HepG2 (cell line): ENCODE measurements around the gene TGFBI. TPM values are rescaled to one million over a fixed set of nuclear protein-coding genes. Genes with fewer than 3 reads are reported as not detected.
A peak's percentile ranks its signal among the peaks of the same experiment; 100 is the strongest.

ENCODE experiments used
- BHLHE40 ChIP-seq: IDR thresholded peaks from 2 replicates; pipeline ENCODE4 v1.6.1; 2011; ENCODE audit warnings: low read length, improper control_type of control experiment
- ETV5 ChIP-seq: IDR thresholded peaks from 2 replicates; pipeline ENCODE4 v1.6.1; 2018; ENCODE audit warnings: missing biosample characterization, missing genetic modification reagents, inconsistent platforms, borderline replicate concordance
- JUNB ChIP-seq: sonication (generic); formaldehyde crosslinking; IDR thresholded peaks from 2 replicates; pipeline ENCODE4 v1.8.0; 2022; ENCODE audit warnings: missing genetic modification reagents, mild to moderate bottlenecking, borderline replicate concordance
- KDM1A ChIP-seq: IDR thresholded peaks from 2 replicates; pipeline ENCODE4 v1.6.1; 2016; ENCODE audit warnings: missing compliant biosample characterization
- MBD4 ChIP-seq: IDR thresholded peaks from 2 replicates; pipeline ENCODE4 v1.6.1; 2012; ENCODE audit warnings: low read length, inconsistent platforms, borderline replicate concordance
- NPAS2 ChIP-seq: sonication (generic); formaldehyde crosslinking; IDR thresholded peaks from 2 replicates; pipeline ENCODE4 v1.8.0; 2022; ENCODE audit warnings: mild to moderate bottlenecking, missing genetic modification reagents, borderline replicate concordance
- PAX8 ChIP-seq: sonication (generic); formaldehyde crosslinking; IDR thresholded peaks from 2 replicates; pipeline ENCODE4 v1.8.0; 2022; ENCODE audit warnings: mild to moderate bottlenecking, missing genetic modification reagents, borderline replicate concordance
- PRPF4 ChIP-seq: fragments of 200-400 bp; formaldehyde crosslinking; IDR thresholded peaks from 2 replicates; pipeline ENCODE4 v1.6.1; 2016; ENCODE audit warnings: low read length, low read depth; ENCODE audit not compliant: poor library complexity, severe bottlenecking
- SMAD9 ChIP-seq: sonication (generic); formaldehyde crosslinking; IDR thresholded peaks from 2 replicates; pipeline ENCODE4 v1.5.1; 2020; ENCODE audit warnings: mild to moderate bottlenecking, missing genetic modification reagents
- SNAPC4 ChIP-seq: sonication (generic); formaldehyde crosslinking; IDR thresholded peaks from 2 replicates; pipeline ENCODE4 v1.4.0; 2020; ENCODE audit warnings: mild to moderate bottlenecking, missing genetic modification reagents
- STAG1 ChIP-seq: sonication (generic); formaldehyde crosslinking; IDR thresholded peaks from 2 replicates; pipeline ENCODE4 v1.4.0; 2020; ENCODE audit warnings: missing genetic modification reagents
- TRIM24 ChIP-seq: sonication (generic); formaldehyde crosslinking; IDR thresholded peaks from 2 replicates; pipeline ENCODE4 v1.8.0; 2022; ENCODE audit warnings: mild to moderate bottlenecking, missing genetic modification reagents
- ZBTB1 ChIP-seq: sonication (generic); formaldehyde crosslinking; IDR thresholded peaks from 2 replicates; pipeline ENCODE4 v1.4.0; 2020; ENCODE audit warnings: missing genetic modification reagents, borderline replicate concordance
- ZNF33A ChIP-seq: sonication (generic); formaldehyde crosslinking; IDR thresholded peaks from 2 replicates; pipeline ENCODE4 v1.5.1; 2020; ENCODE audit warnings: missing genetic modification reagents, mild to moderate bottlenecking, moderate library complexity, borderline replicate concordance
- ZNF550 ChIP-seq: sonication (generic); formaldehyde crosslinking; IDR thresholded peaks from 2 replicates; pipeline ENCODE4 v1.4.0; 2020; ENCODE audit warnings: mild to moderate bottlenecking, missing genetic modification reagents, borderline replicate concordance
- ZNF709 ChIP-seq: sonication (generic); formaldehyde crosslinking; IDR thresholded peaks from 2 replicates; pipeline ENCODE4 v1.5.0; 2020; ENCODE audit warnings: mild to moderate bottlenecking, missing genetic modification reagents
- polyA plus RNA-seq, 8 experiments: library from polyadenylated mRNA; depleted of rRNA in 3 of 8; stranded (reverse) in 7 of 8; unstranded in 1 of 8; fragments of >200 nt; fragmentation: Illumina TruSeq in 4 of 8; extraction: Trizol in 4 of 8; gene quantifications; 2 replicates each; pipeline versions ENCODE4 v1.2.1 to v1.2.3, GENCODE V29; 2011 to 2016; ENCODE audit warnings: low read depth in 4 of 8, missing spikeins in 1 of 8, mixed read lengths in 1 of 8; ENCODE audit not compliant: insufficient read depth in 1 of 8
- total RNA-seq, 5 experiments: library from RNA; depleted of rRNA; stranded (reverse); fragments of >200 nt; fragmentation: Illumina TruSeq; extraction: Trizol; gene quantifications; 2 replicates each; pipeline ENCODE4 v1.2.3, GENCODE V29; 2016; ENCODE audit warnings: low read depth in 1 of 5
- TF ChIP-seq, protein P1 (sequence below): sonication (generic); formaldehyde crosslinking; IDR thresholded peaks from 2 replicates; pipeline ENCODE4 v1.8.0; 2022; ENCODE audit warnings: missing genetic modification reagents, mild to moderate bottlenecking, inconsistent platforms, borderline replicate concordance
- TF ChIP-seq, protein P2 (sequence below): sonication (generic); formaldehyde crosslinking; IDR thresholded peaks from 2 replicates; pipeline ENCODE4 v1.8.0; 2022; ENCODE audit warnings: missing genetic modification reagents, mild to moderate bottlenecking, moderate library complexity, borderline replicate concordance

Gene TGFBI
- total and polyA plus RNA-seq, 2 of the 13 experiments (the other 11 are each of a cell fraction or from before 2014, with no cell fraction given) = 275 to 457 TPM

GRCh38 chr5:136058039-136058971, 29.5 kb downstream of the TGFBI start (continued):
- TF ChIP-seq SNAPC4 (CRISPR knock-in tag) (peak; percentile 26; the same call in 1 of the 2 replicates), KDM1A (CRISPR knock-in tag) (peak; percentile 35; the same call in 1 of the 2 replicates), PAX8 (CRISPR knock-in tag) (no peak), TRIM24 (CRISPR knock-in tag) (no peak), ETV5 (CRISPR knock-in tag) (peak; percentile 94), NPAS2 (CRISPR knock-in tag) (no peak), MBD4 (peak; percentile 20; the same call in 1 of the 2 replicates), ZBTB1 (CRISPR knock-in tag) (no peak), ZNF550 (no peak), SMAD9 (CRISPR knock-in tag) (no peak), ZNF709 (CRISPR knock-in tag) (0 out of 2 replicates have a peak, but pooled peaks have one; percentile 48), BHLHE40 (peak; percentile 82), ZNF33A (CRISPR knock-in tag) (peak; percentile 69; the same call in 1 of the 2 replicates), JUNB (CRISPR knock-in tag) (peak; percentile 98), STAG1 (CRISPR knock-in tag) (peak; percentile 32), PRPF4 (no peak)
- TF ChIP-seq, protein P1, sequence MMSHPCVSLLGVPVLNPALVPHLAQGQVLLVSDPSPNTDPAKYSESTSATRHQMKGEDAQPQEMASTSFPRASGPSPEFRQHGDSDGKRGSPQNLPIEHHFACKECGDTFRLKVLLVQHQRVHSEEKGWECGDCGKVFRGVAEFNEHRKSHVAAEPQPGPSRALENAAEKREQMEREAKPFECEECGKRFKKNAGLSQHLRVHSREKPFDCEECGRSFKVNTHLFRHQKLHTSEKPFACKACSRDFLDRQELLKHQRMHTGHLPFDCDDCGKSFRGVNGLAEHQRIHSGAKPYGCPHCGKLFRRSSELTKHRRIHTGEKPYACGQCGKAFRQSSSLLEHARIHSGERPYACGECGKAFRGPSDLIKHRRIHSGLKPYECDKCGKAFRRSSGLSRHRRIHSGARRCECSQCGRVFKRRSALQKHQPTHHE = 0 out of 2 replicates have a peak, but pooled peaks have one; percentile 39
- TF ChIP-seq, protein P2, sequence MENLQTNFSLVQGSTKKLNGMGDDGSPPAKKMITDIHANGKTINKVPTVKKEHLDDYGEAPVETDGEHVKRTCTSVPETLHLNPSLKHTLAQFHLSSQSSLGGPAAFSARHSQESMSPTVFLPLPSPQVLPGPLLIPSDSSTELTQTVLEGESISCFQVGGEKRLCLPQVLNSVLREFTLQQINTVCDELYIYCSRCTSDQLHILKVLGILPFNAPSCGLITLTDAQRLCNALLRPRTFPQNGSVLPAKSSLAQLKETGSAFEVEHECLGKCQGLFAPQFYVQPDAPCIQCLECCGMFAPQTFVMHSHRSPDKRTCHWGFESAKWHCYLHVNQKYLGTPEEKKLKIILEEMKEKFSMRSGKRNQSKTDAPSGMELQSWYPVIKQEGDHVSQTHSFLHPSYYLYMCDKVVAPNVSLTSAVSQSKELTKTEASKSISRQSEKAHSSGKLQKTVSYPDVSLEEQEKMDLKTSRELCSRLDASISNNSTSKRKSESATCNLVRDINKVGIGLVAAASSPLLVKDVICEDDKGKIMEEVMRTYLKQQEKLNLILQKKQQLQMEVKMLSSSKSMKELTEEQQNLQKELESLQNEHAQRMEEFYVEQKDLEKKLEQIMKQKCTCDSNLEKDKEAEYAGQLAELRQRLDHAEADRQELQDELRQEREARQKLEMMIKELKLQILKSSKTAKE (CRISPR knock-in tag) = peak; percentile 98
